Smooth muscle cell (in vitro differentiated cells): ENCODE data around the gene RTTN. TPM values are rescaled to one million over a fixed set of nuclear protein-coding genes. Genes with fewer than 3 reads are reported as not detected.

Experiments
- DNase-seq: peaks from one replicate; lab custom pipeline; 2025; ENCODE audit not compliant: unreplicated experiment; lab: John Stamatoyannopoulos, UW
- H2AFZ ChIP-seq: fragments of 200-600 bp; sonication (generic); 2 replicates; pipeline ENCODE4 v1.6.0; 2016; ENCODE audit warnings: antibody characterized with exemption, low read depth, mild to moderate bottlenecking
- H3F3A ChIP-seq: fragments of 200-600 bp; sonication (generic); 2 replicates; pipeline ENCODE4 v1.6.0; 2017; ENCODE audit warnings: antibody characterized with exemption, low read depth
- H3K27ac ChIP-seq: fragments of 200-600 bp; sonication (generic); 2 replicates; pipeline ENCODE4 v1.5.1; 2016; ENCODE audit warnings: low read depth, mild to moderate bottlenecking
- H3K27me3 ChIP-seq: fragments of 200-600 bp; sonication (generic); 2 replicates; pipeline ENCODE4 v1.6.1; 2016; ENCODE audit warnings: low read depth, mild to moderate bottlenecking
- H3K36me3 ChIP-seq: fragments of 200-600 bp; sonication (generic); 2 replicates; pipeline ENCODE4 v1.5.1; 2016; ENCODE audit warnings: low read depth
- H3K4me1 ChIP-seq: fragments of 200-600 bp; sonication (generic); 2 replicates; pipeline ENCODE4 v1.5.1; 2016; ENCODE audit warnings: low read depth
- H3K4me2 ChIP-seq: fragments of 200-600 bp; sonication (generic); 2 replicates; pipeline ENCODE4 v1.6.0; 2016; ENCODE audit warnings: mild to moderate bottlenecking
- H3K4me3 ChIP-seq: fragments of 200-600 bp; sonication (generic); 2 replicates; pipeline ENCODE4 v1.5.1; 2016; ENCODE audit warnings: mild to moderate bottlenecking
- H3K79me2 ChIP-seq: fragments of 200-600 bp; sonication (generic); 2 replicates; pipeline ENCODE4 v1.6.0; 2016; ENCODE audit warnings: low read depth, mild to moderate bottlenecking
- H3K9ac ChIP-seq: fragments of 200-600 bp; sonication (generic); 2 replicates; pipeline ENCODE4 v1.6.0; 2016; ENCODE audit warnings: low read depth
- H3K9me3 ChIP-seq: fragments of 200-600 bp; sonication (generic); replicated peaks from 2 replicates; pipeline ENCODE4 v1.5.1; 2016; ENCODE audit warnings: low read depth
- H4K20me1 ChIP-seq: fragments of 200-600 bp; sonication (generic); 2 replicates; pipeline ENCODE4 v1.6.0; 2016; ENCODE audit warnings: low read depth
- CTCF ChIP-seq: fragments of 200-600 bp; sonication (generic); IDR thresholded peaks from 2 replicates; pipeline ENCODE4 v1.5.1; 2017; ENCODE audit warnings: borderline replicate concordance, mild to moderate bottlenecking, antibody characterized with exemption; ENCODE audit not compliant: insufficient read depth, poor library complexity, severe bottlenecking
- whole genome bisulfite sequencing: methylation state at CpG from one replicate; pipeline ENCODE4 v1.1.7; 2016; ENCODE audit warnings: low lambda C conversion rate; 5-methylcytosine and 5-hydroxymethylcytosine counted together
- polyA plus RNA-seq: library from polyadenylated mRNA; unstranded; fragments of >200 nt; fragmentation: Nextera tagmentation; extraction: Ambion mirVana; gene quantifications from 2 replicates; pipeline ENCODE4 v1.2.1, GENCODE V29; 2016
- total RNA-seq: library from RNA; depleted of rRNA; stranded (reverse); fragments of >200 nt; gene quantifications from 2 replicates; pipeline ENCODE4 v1.2.3, GENCODE V29; 2014

The RTTN gene
- total and polyA plus RNA-seq, 2 experiments from 2014 or later = 3.6 to 17.3 TPM

GRCh38 chr18:70075906-70076305 is 129.6 kb downstream of the RTTN start:
- Histone ChIP-seq H2AFZ (no peak overlapping the region), H3K79me2 (no peaks in the 10 kb centered on the region), H4K20me1 (no peaks in the 10 kb centered on the region), H3K4me3 (no peak overlapping the region), H3K9me3 (no peaks in the 10 kb centered on the region), H3K36me3 (no peaks in the 10 kb centered on the region), H3K9ac (no peak overlapping the region), H3K27me3 (no peaks in the 10 kb centered on the region), H3K4me2 (no peak overlapping the region), H3K27ac (no peak overlapping the region), H3K4me1 (no peaks in the 10 kb centered on the region), H3F3A (no peaks in the 10 kb centered on the region)
- TF ChIP-seq CTCF = no peak
- DNase-seq = no peak

- Histone ChIP-seq H3F3A (no peaks in the 10 kb centered on the region), H3K27ac (no peak overlapping the region), H3K4me1 (no peaks in the 10 kb centered on the region), H3K27me3 (no peaks in the 10 kb centered on the region), H2AFZ (no peak overlapping the region), H3K4me2 (no peak overlapping the region), H4K20me1 (no peaks in the 10 kb centered on the region), H3K9me3 (no peaks in the 10 kb centered on the region), H3K9ac (no peak overlapping the region), H3K79me2 (no peaks in the 10 kb centered on the region), H3K4me3 (no peak overlapping the region), H3K36me3 (no peaks in the 10 kb centered on the region)
- 86% methylated on average over 1 of the region's 1 CpG for WGBS
- no peak for TF ChIP-seq CTCF
- DNase-seq = no peak
Measured at GRCh38 chr18:70074116-70074515, 131.4 kb downstream of the RTTN start.

- DNase-seq = no peak
- no peaks in the 10 kb centered on the region for H3K36me3 ChIP-seq
- H3K9ac ChIP-seq = no peak overlapping the region
- H2AFZ ChIP-seq = no peak overlapping the region
- no peaks in the 10 kb centered on the region for H3K9me3 ChIP-seq
- no peaks in the 10 kb centered on the region for H3K27me3 ChIP-seq
- WGBS = 97% methylated on average over 5 of the region's 5 CpGs
- H3F3A ChIP-seq = no peaks in the 10 kb centered on the region
- no peak overlapping the region for H3K27ac ChIP-seq
- no peak for TF ChIP-seq CTCF
- H3K79me2 ChIP-seq = no peaks in the 10 kb centered on the region
- H3K4me3 ChIP-seq = no peak overlapping the region
- no peaks in the 10 kb centered on the region for H3K4me1 ChIP-seq
- H3K4me2 ChIP-seq = no peak overlapping the region
- H4K20me1 ChIP-seq = no peaks in the 10 kb centered on the region
Measured at GRCh38 chr18:70073432-70073831, 132.1 kb downstream of the RTTN start.

GRCh38 chr18:70072678-70073077 is 132.8 kb downstream of the RTTN start:
- H3K9me3 ChIP-seq = no peaks in the 10 kb centered on the region
- peak; percentile 11 for TF ChIP-seq CTCF
- DNase-seq = no peak
- H3F3A ChIP-seq = no peaks in the 10 kb centered on the region
- no peaks in the 10 kb centered on the region for H3K4me1 ChIP-seq
- H3K4me2 ChIP-seq = no peak overlapping the region
- H3K27ac ChIP-seq = no peak overlapping the region
- no peaks in the 10 kb centered on the region for H3K79me2 ChIP-seq
- no peaks in the 10 kb centered on the region for H4K20me1 ChIP-seq
- H3K9ac ChIP-seq = no peak overlapping the region
- no peak overlapping the region for H2AFZ ChIP-seq
- H3K36me3 ChIP-seq = no peaks in the 10 kb centered on the region
- H3K27me3 ChIP-seq = no peaks in the 10 kb centered on the region
- 89% methylated on average over 1 of the region's 1 CpG for WGBS
- H3K4me3 ChIP-seq = no peak overlapping the region
